Sigmoid colon (tissue), 4 donors: ENCODE measurements around the gene ABHD16B.

Experiments
- CTCF ChIP-seq, 4 experiments: fragments of 450-650 bp in 3 of 4; fragments of 200-600 bp in 1 of 4; IDR thresholded peaks; one replicate each; pipeline ENCODE4 v1.5.1; 2016 to 2019; ENCODE audit warnings: antibody characterized with exemption in 4 of 4, mild to moderate bottlenecking in 3 of 4, moderate library complexity in 2 of 4
- POLR2AphosphoS5 ChIP-seq, 4 donors: sonication (generic); formaldehyde crosslinking; IDR thresholded peaks; one replicate each; pipeline ENCODE4 v1.6.1; 2017; ENCODE audit warnings: antibody characterized with exemption in 4 of 4

GRCh38 chr20:63829603-63829944, 31.7 kb upstream of the ABHD16B start:
- TF ChIP-seq CTCF (IDR thresholded peaks at IDR 0.05), result no peak
- no peak for TF ChIP-seq POLR2AphosphoS5 (IDR thresholded peaks at IDR 0.05)
